HFFc6 (cell line): ENCODE measurements around the gene TIMM9. TPM values are rescaled to one million over a fixed set of nuclear protein-coding genes. Genes with fewer than 3 reads are reported as not detected.
A peak's percentile ranks its signal among the peaks of the same experiment; 100 is the strongest.

Experiments
- DNase-seq: peaks from one replicate; pipeline ENCODE4 v3.0.0-alpha.2; 2018
- H3K27ac Mint-ChIP-seq: 2 replicates; pipeline ENCODE4 v1.8.0; 2020; ENCODE audit warnings: mild to moderate bottlenecking, mixed read lengths
- H3K27me3 Mint-ChIP-seq: 2 replicates; pipeline ENCODE4 v1.8.0; 2021; ENCODE audit warnings: mild to moderate bottlenecking, moderate library complexity, mixed read lengths; ENCODE audit not compliant: insufficient read depth
- H3K36me3 Mint-ChIP-seq: 2 replicates; pipeline ENCODE4 v1.8.0; 2021; ENCODE audit warnings: low read depth, mixed read lengths
- H3K4me1 Mint-ChIP-seq: 2 replicates; pipeline ENCODE4 v1.8.0; 2020; ENCODE audit warnings: low read depth, mixed read lengths
- H3K4me3 Mint-ChIP-seq: 2 replicates; pipeline ENCODE4 v1.8.0; 2020; ENCODE audit warnings: mild to moderate bottlenecking, moderate library complexity, mixed read lengths
- H3K9me3 Mint-ChIP-seq: 2 replicates; pipeline ENCODE4 v1.8.0; 2020; ENCODE audit warnings: mild to moderate bottlenecking, mixed read lengths
- long read RNA-seq: library from polyadenylated mRNA; unstranded; transcript quantifications from one replicate; pipeline ENCODE4 v2.0.0, GENCODE V29; 2019
- total RNA-seq, 6 experiments: library from RNA; stranded (reverse); fragmentation: NEBNext Ultra II Directional; extraction: Animal tissue kit (Norgen Biotek cat#: 25700); gene quantifications; 2 replicates in 1 of 6; 3 replicates in 5 of 6; pipeline ENCODE4 v1.2.3, GENCODE V29; 2021
- TF ChIP-seq, protein P1 (sequence below): fragments of 200-600 bp; sonication (generic); IDR thresholded peaks from 2 replicates; pipeline ENCODE4 v1.5.0; 2021; ENCODE audit warnings: antibody characterized with exemption, mild to moderate bottlenecking

The TIMM9 gene
- 10 to 100 TPM; 34.2 to 41.8 (median 39.2) TPM for total RNA-seq
- long read RNA-seq, partial matches to known transcripts, result 32 of 38 reads
- long read RNA-seq, other reads (novel, unspliced or antisense), result 2 of 38 reads

- H3K4me1 Mint-ChIP-seq, result peaks cover 31% of the 10 kb centered on the region
- H3K4me3 Mint-ChIP-seq, result peak within 1 kb of the TSS; percentile 94
- H3K27me3 Mint-ChIP-seq, result no peaks in the 10 kb centered on the region
- H3K9me3 Mint-ChIP-seq, result no peaks in the 10 kb centered on the region
- peak; percentile 98 for DNase-seq
- TF ChIP-seq, protein P1, sequence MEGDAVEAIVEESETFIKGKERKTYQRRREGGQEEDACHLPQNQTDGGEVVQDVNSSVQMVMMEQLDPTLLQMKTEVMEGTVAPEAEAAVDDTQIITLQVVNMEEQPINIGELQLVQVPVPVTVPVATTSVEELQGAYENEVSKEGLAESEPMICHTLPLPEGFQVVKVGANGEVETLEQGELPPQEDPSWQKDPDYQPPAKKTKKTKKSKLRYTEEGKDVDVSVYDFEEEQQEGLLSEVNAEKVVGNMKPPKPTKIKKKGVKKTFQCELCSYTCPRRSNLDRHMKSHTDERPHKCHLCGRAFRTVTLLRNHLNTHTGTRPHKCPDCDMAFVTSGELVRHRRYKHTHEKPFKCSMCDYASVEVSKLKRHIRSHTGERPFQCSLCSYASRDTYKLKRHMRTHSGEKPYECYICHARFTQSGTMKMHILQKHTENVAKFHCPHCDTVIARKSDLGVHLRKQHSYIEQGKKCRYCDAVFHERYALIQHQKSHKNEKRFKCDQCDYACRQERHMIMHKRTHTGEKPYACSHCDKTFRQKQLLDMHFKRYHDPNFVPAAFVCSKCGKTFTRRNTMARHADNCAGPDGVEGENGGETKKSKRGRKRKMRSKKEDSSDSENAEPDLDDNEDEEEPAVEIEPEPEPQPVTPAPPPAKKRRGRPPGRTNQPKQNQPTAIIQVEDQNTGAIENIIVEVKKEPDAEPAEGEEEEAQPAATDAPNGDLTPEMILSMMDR, result no peak
- peaks cover 18% of the 10 kb centered on the region; the same call in 1 of the 2 replicates for H3K36me3 Mint-ChIP-seq
- peak within 1 kb of the TSS; percentile 99 for H3K27ac Mint-ChIP-seq
Observed at GRCh38 chr14:58427281-58428117, at the start of gene TIMM9, which contains the start of gene KIAA0586. TSS of gene TIMM9 (minus strand) at chr14:58427531. CDS start at chr14:58411945, 15,586 bp downstream. TSS of gene KIAA0586 (plus strand) at chr14:58427719. CDS start at chr14:58428265, 546 bp downstream.

DNA sequence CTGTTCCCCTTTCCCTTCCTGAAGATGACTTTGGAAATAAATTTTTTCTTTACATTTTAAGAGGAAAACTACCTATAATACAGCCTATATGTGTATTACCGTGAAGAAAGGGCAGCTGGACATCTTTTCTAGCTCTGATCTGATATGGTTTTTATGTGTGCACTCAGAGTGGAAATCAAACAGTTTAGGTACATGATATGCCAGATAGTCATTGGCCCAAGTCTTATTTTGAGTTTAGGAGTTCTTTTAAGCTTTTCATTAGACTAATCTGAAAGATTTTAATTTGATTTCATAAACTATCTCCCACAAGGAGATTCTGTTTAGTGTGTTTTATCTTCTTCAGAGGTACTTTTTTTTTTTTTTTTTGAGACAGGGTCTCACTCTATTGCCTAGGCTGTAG lies 49.0 kb upstream of the TIMM9 start:
- Mint-ChIP-seq H3K4me3 (no peak overlapping the region), H3K9me3 (no peaks in the 10 kb centered on the region), H3K36me3 (peaks cover 27% of the 10 kb centered on the region), H3K27me3 (no peaks in the 10 kb centered on the region; the same call in none of the 2 replicates), H3K27ac (no peak overlapping the region), H3K4me1 (no peaks in the 10 kb centered on the region)
- DNase-seq, result no peak
- TF ChIP-seq, protein P1, result no peak

DNA sequence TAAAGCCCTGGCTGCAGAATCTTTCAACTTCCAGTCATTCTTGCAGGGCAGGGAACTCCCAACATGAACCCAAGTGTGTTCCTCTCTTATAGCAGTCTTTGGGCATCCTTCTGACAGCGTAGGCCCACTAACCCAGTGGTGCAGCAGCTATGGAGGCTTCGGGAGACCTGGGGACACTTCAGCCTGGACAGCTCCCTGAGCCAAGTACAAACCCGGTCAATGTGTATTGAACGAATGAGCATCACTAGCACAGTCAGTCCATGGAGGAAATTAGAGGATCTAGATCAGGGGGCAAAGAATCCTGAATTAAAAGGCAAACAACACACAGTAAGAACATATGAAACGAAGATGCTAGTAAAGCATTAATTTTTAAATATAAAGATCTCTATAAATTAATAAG lies 42.0 kb upstream of the TIMM9 start:
- Mint-ChIP-seq H3K27me3 (no peaks in the 10 kb centered on the region), H3K4me1 (0 out of 2 replicates have a peak, but pooled peaks cover 6% of the 10 kb centered on the region), H3K36me3 (peaks cover 21% of the 10 kb centered on the region), H3K4me3 (no peak overlapping the region), H3K9me3 (no peaks in the 10 kb centered on the region), H3K27ac (no peak overlapping the region)
- TF ChIP-seq, protein P1, result no peak
- no peak for DNase-seq

DNA sequence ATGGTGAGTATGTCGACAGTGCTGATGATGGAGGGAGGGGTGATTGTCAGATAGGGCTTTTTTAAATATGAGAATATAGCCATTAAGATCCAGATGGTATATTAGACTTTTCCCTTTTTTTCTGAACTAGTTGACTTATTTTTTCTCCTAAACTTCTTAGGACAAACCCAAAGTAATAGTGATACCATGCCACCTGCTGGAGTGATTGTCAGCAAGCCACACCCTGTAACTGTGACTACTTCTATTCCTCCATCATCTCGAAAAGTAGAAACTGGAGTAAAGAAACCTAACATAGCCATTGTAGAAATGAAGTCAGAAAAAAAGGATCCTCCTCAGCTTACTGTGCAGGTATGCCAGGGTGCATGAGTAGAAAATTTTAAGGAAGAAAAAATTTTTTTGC lies 40.2 kb upstream of the TIMM9 start:
- peaks cover 28% of the 10 kb centered on the region for H3K36me3 Mint-ChIP-seq
- TF ChIP-seq, protein P1, result no peak
- no peak overlapping the region for H3K4me3 Mint-ChIP-seq
- 0 out of 2 replicates have a peak, but pooled peaks cover 6% of the 10 kb centered on the region for H3K4me1 Mint-ChIP-seq
- no peaks in the 10 kb centered on the region for H3K27me3 Mint-ChIP-seq
- no peak for DNase-seq
- no peak overlapping the region for H3K27ac Mint-ChIP-seq
- no peaks in the 10 kb centered on the region for H3K9me3 Mint-ChIP-seq

GRCh38 chr14:58466459-58466858 lies 39.1 kb upstream of the TIMM9 start:
- H3K4me3 Mint-ChIP-seq, result no peak overlapping the region
- H3K27ac Mint-ChIP-seq, result no peak overlapping the region
- H3K4me1 Mint-ChIP-seq, result 0 out of 2 replicates have a peak, but pooled peaks cover 6% of the 10 kb centered on the region
- no peak for DNase-seq
- peaks cover 22% of the 10 kb centered on the region for H3K36me3 Mint-ChIP-seq
- H3K27me3 Mint-ChIP-seq, result no peaks in the 10 kb centered on the region
- TF ChIP-seq, protein P1, result no peak
- no peaks in the 10 kb centered on the region for H3K9me3 Mint-ChIP-seq
